ENCODE results near the gene ZNF722.
A peak's percentile ranks its signal among the peaks of the same experiment; 100 is the strongest.
"Not testable (repeated sequence)": the region's sequence is repeated elsewhere in the genome, so short reads cannot be mapped to it uniquely, and the experiment has no call there.

ZNF722 gene

DNA sequence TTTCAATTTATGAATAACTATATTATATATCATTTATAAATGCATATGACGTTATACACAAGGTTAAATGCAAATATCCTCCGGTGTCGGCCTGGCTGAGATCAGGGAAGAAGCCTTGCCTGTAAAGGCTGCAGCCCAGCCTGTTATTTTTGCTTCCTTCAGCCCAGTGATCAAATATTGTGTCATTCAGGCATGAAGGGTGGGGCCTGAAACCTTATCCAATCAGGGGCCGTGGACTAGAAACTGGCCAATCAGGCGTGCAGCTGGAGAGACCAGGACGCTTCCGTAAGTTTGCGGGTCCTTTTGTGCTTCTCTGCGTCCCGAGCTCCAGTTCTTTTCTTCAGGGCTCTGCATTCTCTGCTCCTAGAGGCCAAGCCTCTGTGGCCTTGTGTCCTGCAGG lies at the start of gene ZNF722:
Gene ZNF722 (plus strand): TSS at position 301 of the 400 bp plus-strand sequence. CDS start 113 bp downstream, outside the sequence.
- no peak for DNase-seq

DNA sequence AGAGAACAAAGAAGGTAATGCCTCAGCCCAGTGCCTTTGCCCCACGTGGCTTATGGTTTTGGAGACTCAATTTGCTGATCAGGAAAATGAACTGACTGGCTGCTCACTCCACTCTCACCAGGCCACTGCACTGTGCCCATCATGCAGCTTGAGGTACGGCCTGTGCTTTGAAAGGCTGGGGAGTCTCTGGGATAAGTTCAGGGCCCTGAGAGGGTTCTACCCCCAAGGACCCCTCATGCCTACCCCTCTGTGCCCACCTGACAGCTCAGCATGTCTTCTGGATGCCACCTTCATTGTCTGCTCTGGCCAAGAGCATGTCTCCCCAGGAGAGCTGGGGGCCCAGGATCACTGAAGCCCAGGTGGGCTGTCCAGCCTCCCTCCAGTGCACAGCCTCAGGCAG lies 45.5 kb upstream of the ZNF722 start:
- DNase-seq = no peak

DNA sequence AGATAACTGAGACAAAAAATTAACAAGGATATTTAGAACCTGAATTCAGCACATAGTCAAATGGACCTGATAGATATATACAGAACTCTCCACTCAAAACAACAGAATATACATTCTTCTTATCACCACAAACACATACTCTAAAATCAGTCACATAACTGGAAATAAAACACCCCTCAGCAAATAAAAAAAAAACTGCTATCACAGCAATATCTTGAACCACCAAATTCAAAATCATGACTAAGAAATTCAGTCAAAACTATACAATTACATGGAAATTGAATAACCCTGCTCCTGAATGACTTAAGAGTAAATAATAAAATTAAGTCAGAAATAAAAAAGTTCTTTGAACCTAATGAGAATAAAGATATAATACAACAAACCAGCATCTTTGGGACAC lies 30.0 kb upstream of the ZNF722 start:
- no peak for DNase-seq

DNA sequence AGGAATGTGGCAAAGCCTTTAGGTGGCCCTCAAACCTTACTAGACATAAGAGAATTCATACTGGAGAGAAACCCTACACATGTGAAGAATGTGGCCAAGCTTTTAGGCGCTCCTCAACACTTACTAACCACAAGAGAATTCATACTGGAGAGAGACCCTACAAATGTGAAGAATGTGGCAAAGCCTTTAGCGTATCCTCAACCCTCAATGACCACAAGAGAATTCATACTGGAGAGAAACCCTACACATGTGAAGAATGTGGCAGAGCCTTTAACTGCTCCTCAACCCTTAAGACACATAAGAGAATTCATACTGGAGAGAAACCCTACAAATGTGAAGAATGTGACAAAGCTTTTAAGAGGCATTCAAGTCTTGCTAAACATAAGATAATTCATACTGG lies 16.8 kb downstream of the ZNF722 start:
- DNase-seq = not testable (repeated sequence)

DNA sequence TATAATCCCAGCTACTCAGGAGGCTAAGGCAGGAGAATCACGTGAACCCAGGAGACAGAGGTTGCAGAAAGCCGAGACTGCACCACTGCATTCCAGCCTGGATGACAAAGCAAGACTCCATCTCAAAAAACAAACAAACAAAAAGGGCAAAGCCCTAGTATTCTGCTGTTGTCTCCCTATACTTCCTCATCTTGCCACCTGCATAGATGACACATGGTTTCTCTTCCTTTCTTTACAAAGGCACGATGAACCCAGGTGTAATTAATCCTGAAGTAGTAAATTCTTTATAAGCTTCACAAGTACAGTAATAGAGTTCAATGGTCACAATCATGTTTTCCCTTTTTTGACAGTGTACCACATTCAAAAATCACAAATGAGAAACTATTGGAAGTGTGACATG lies 36.7 kb downstream of the ZNF722 start:
- no peak for DNase-seq

DNA sequence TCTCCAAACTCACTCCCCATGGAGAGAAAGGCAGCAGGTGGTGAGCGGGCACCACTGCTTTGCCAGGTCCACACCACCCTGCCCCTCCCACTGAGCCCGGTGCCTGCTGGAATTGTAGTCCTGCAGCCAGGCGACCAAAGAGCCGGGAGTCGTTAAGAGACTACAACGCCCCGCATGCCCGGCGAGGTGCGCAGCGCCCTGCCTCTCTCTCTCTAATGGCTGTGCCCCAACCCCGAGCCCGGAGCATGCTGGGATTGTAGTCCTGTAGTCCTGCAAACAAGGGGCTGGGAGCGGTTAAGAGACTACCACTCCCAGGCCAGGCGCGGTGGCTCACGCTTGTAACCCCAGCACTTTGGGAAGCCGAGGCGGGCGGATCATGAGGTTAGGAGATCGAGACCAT lies 38.4 kb downstream of the ZNF722 start:
- DNase-seq = no peak

DNA sequence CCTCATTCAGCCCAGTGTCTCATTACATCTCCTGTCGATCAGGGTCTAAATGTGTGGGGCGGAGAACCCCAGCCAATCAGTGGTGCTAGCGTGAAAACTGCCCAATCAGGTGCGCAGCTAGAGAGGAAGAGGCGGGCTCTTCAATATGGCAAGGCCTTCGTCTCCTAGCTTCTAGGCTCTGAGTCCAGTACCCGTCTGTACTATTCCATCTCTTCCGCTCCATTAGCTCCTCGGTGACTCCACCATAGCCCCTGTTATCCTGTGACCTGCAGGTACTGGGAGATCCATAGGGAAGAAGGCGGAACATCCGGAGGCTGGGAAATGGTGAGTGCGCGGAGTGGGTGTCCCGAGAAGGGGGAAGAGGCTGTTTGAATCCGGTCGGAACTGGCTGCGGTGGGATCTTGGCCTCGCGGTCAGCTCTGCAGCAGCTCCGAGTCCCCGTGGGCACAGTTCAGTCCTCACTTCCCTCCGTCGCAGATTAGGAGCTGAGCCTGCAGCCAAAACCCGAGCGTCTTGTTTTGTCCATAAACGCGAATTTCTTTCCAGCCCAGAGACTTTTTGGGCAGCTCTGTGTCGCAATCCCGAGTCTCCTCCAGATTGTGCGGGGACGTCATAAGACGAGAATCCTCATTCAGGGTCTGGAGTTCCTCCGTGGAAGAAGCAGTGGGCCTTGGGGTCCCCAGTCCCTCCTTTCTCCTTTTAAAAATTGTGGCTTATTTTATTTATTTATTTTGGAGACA lies 46.8 kb downstream of the ZNF722 start, which contains the start of gene ZNF727:
Gene ZNF727 (plus strand): TSS at position 134 of the 740 bp plus-strand sequence. CDS start 188 bp downstream, at position 322.
- DNase-seq = peak; percentile 20

DNA sequence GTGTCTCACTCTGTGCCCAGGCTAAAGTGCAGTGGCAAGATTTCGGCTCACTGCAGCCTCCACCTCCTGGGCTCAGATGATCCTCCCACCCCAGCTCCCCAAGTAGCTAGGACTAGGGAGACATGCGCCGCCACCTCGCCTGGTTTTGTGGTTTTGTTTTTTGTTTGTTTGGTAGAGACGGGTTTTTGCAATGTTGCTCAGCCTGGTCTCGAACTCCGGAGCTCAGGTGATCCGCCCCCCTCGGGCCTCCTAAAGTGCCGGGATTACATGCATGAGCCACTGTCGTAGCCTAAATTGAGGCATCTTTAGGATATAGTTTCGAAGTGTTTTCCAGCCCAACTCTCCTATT lies 47.4 kb downstream of the ZNF722 start:
- DNase-seq = no peak

All from CD4-positive, alpha-beta T cell treated with Interleukin-12 subunit alpha and Interleukin-12 subunit beta, for 1 hour (primary cell).